Right lobe of liver (tissue), 6 donors: ENCODE data around the gene SLC6A19. TPM values are rescaled to one million over a fixed set of nuclear protein-coding genes. Genes with fewer than 3 reads are reported as not detected.

Experiments
- ATAC-seq, 4 donors: fragments of 200-7000 bp; cut with Tn5 transposase; one replicate each; pipeline ENCODE4 v1.9.1; 2020; ENCODE audit warnings: mild to moderate bottlenecking in 4 of 4, moderate library complexity in 4 of 4
- DNase-seq, 3 donors: peaks; one replicate each; pipeline ENCODE4 v3.0.0-alpha.2; 2020
- H3K27ac ChIP-seq, 3 donors: fragments of 200-600 bp; one replicate each; pipeline ENCODE4 v1.8.0; 2022
- H3K27me3 ChIP-seq, 2 donors: fragments of 200-600 bp; one replicate each; pipeline ENCODE4 v1.8.0; 2022
- H3K36me3 ChIP-seq, 4 donors: fragments of 200-600 bp; sonication (generic) in 1 of 4; one replicate each; pipeline versions ENCODE4 v1.5.1 to v1.8.0; 2017 to 2022; ENCODE audit warnings: control low read depth in 1 of 4
- H3K4me1 ChIP-seq, 4 donors: fragments of 200-600 bp; sonication (generic) in 1 of 4; one replicate each; pipeline versions ENCODE4 v1.5.1 to v1.8.0; 2017 to 2022; ENCODE audit warnings: control low read depth in 1 of 4
- H3K4me3 ChIP-seq, 3 donors: fragments of 200-600 bp; one replicate each; pipeline ENCODE4 v1.8.0; 2022
- H3K9me3 ChIP-seq, 4 donors: fragments of 200-600 bp; sonication (generic) in 1 of 4; one replicate each; pipeline versions ENCODE4 v1.5.1 to v1.8.0; 2017 to 2022; ENCODE audit warnings: control low read depth in 1 of 4
- POLR2A ChIP-seq: fragments of 450-650 bp; IDR thresholded peaks from one replicate; pipeline ENCODE4 v1.6.1; 2017; ENCODE audit warnings: antibody characterized with exemption, mild to moderate bottlenecking
- WGBS: methylation state at CpG from one replicate; pipeline ENCODE4 v1.1.6; 2018; ENCODE audit warnings: low coverage, low lambda C conversion rate; ENCODE audit not compliant: insufficient coverage; ENCODE audit errors: missing lambda C conversion rate; 5-methylcytosine and 5-hydroxymethylcytosine counted together
- intact Hi-C, 2 donors: fragments of 100-400 bp; cut with DNase I; formaldehyde crosslinking; loops; one replicate each; pipeline versions ENCODE4 v1.11.2 to v1.14.1; 2022
- total RNA-seq, 6 experiments: library from RNA; depleted of rRNA in 2 of 6; stranded (reverse); fragments of >200 nt in 2 of 6; fragmentation: NEBNext Ultra II Directional in 3 of 6; extraction: Animal tissue kit (Norgen Biotek cat#: 25700) in 3 of 6; gene quantifications; one replicate each; pipeline versions ENCODE4 v1.1.0 to v1.2.4, GENCODE V29; 2016 to 2023
- TF ChIP-seq, protein P1 (sequence below), 4 donors: fragments of 200-600 bp in 3 of 4; fragments of 450-650 bp in 1 of 4; IDR thresholded peaks; one replicate each; pipeline versions ENCODE4 v1.5.1 to v1.8.0; 2016 to 2022; ENCODE audit warnings: antibody characterized with exemption in 4 of 4, mild to moderate bottlenecking in 2 of 4
- donor health status: DM: no; HTN: yes; CAD: no.
- donor health status: DM: no; HTN: no; CAD: no.
- donor health status: DM: no; HTN: no; CAD: no.
- donor health status: DM: no; HTN: yes; CAD: no.
- donor health status: DM: no; HTN: yes; CAD: no.

SLC6A19 gene
- total RNA-seq, 6 experiments from 2014 or later: 0.12 to 0.93 (median 0.41) TPM

DNA sequence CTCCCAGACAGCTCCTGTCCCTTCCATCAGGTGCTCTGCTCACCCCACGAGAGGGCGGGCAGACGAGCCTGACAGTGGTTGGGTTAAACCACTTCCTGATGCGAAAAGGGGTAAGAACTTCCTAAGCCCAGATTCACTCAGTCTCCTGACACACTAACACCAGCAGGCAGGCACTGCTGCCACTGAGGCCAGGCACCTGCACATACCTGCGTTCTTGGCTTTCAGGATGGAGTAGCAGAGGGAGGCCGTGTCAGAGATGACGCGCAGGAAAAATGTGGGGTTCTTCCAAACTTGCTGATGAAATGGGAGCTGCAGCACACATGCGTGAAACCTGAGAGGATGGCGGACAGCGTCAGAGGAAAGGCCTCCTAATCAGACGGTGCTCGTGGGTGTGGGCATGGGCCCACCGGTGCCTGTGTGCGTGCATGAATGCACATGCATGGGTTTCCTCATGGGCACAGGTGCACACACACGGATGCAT lies 53.7 kb downstream of the SLC6A19 start:
- DNase-seq: no peak
- H3K27ac ChIP-seq: no peak overlapping the region
- WGBS: 38% methylated on average over 3 of the region's 16 CpGs
- no peak for TF ChIP-seq POLR2A
- TF ChIP-seq, protein P1, sequence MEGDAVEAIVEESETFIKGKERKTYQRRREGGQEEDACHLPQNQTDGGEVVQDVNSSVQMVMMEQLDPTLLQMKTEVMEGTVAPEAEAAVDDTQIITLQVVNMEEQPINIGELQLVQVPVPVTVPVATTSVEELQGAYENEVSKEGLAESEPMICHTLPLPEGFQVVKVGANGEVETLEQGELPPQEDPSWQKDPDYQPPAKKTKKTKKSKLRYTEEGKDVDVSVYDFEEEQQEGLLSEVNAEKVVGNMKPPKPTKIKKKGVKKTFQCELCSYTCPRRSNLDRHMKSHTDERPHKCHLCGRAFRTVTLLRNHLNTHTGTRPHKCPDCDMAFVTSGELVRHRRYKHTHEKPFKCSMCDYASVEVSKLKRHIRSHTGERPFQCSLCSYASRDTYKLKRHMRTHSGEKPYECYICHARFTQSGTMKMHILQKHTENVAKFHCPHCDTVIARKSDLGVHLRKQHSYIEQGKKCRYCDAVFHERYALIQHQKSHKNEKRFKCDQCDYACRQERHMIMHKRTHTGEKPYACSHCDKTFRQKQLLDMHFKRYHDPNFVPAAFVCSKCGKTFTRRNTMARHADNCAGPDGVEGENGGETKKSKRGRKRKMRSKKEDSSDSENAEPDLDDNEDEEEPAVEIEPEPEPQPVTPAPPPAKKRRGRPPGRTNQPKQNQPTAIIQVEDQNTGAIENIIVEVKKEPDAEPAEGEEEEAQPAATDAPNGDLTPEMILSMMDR (IDR thresholded peaks at IDR 0.05): no peak
- no peaks in the 10 kb centered on the region for H3K4me1 ChIP-seq
- ATAC-seq: no peak
- no peaks in the 10 kb centered on the region for H3K36me3 ChIP-seq
- no peak overlapping the region for H3K4me3 ChIP-seq
- no peaks in the 10 kb centered on the region for H3K9me3 ChIP-seq
- intact Hi-C loops: no loop called here
- H3K27me3 ChIP-seq: no peaks in the 10 kb centered on the region

DNA sequence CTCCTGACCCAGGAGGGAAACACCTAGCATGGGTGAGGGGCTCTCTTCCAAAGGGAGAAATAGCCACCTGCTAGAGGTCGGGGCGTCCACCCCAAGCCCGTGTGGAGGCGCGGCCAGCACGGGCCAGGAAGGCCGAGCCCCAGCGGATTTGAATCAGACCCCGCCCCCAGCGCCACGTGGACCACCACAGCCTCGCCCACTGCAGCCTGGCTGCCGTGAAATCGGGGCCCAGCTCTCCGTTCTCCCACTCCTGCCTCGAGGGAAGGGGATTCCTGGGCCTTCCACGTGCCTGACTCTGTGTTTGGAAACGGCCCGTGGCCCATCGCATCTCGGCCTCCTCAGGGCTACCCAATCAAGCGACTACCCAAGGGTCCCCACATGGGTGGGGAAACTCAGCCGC lies 55.4 kb downstream of the SLC6A19 start:
- DNase-seq (no peak), ATAC-seq (no peak)
- H3K36me3 ChIP-seq: no peaks in the 10 kb centered on the region
- H3K9me3 ChIP-seq: no peaks in the 10 kb centered on the region
- no peak overlapping the region for H3K4me3 ChIP-seq
- H3K27ac ChIP-seq: no peak overlapping the region
- TF ChIP-seq, protein P1 (IDR thresholded peaks at IDR 0.05): no peak
- TF ChIP-seq POLR2A: no peak
- no peaks in the 10 kb centered on the region for H3K27me3 ChIP-seq
- intact Hi-C loops: no loop called here
- WGBS: 90% methylated on average over 3 of the region's 23 CpGs
- H3K4me1 ChIP-seq: no peaks in the 10 kb centered on the region

DNA sequence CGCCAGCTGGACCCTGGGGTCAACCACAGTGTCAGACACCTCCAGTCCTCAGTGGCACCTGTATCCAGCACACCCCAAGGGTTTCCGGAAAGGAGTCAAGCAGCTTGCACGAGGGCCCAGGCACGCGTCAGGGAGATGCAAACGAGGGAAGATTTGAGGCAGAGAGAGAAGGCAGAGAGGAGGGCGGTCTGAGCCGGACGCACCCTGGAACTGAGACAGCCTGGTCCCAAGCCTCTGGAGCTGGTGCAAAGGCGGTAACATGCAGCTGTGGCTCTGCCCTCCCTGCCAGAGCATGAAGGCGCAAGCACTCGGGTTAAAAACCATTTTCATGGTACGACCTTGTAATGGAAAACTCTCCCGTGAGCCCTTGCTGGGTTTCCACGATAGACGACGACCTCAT lies 56.0 kb downstream of the SLC6A19 start:
- Histone ChIP-seq H3K4me1 (no peaks in the 10 kb centered on the region), H3K36me3 (no peaks in the 10 kb centered on the region), H3K27ac (no peak overlapping the region), H3K9me3 (no peaks in the 10 kb centered on the region), H3K4me3 (no peak overlapping the region), H3K27me3 (no peaks in the 10 kb centered on the region)
- ATAC-seq (no peak), DNase-seq (no peak)
- TF ChIP-seq, protein P1 (IDR thresholded peaks at IDR 0.05): no peak
- no peak for TF ChIP-seq POLR2A
- intact Hi-C loops: no loop called here
- WGBS: 77% methylated on average over 10 of the region's 17 CpGs

DNA sequence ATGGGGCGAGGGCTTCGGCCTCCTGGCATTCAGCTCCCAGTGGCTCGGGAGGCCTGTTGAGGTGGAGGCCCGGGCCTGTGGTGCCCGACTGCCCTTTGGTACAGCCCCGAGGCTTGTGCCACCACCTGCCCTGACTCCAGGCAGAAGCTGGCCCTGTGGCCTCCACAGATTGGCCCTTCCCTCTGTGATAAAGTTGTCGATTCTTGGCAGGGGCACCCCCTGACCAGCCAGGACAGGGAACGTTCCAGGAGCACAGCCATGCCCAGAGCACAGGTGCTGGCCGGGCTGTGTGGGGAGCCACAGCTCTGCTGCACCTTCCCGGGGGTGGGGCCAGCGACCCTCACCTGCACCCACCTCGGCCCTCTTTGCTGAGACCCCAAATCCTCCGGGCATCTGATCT lies 56.4 kb downstream of the SLC6A19 start:
- Histone ChIP-seq H3K36me3 (no peaks in the 10 kb centered on the region), H3K4me3 (no peak overlapping the region), H3K27me3 (no peaks in the 10 kb centered on the region), H3K9me3 (no peaks in the 10 kb centered on the region), H3K4me1 (no peaks in the 10 kb centered on the region), H3K27ac (no peak overlapping the region)
- DNase-seq (no peak), ATAC-seq (no peak)
- intact Hi-C loops: no loop called here
- no peak for TF ChIP-seq POLR2A
- TF ChIP-seq, protein P1 (IDR thresholded peaks at IDR 0.05): no peak
- WGBS: no CpG with 5 or more reads among the region's 13 CpGs
